GM12874 (cell line): ENCODE results near the gene HYAL1.

ENCODE experiments used
- CTCF ChIP-seq: IDR thresholded peaks from 2 replicates; pipeline ENCODE4 v1.5.1; 2011; ENCODE audit warnings: low read depth, mild to moderate bottlenecking, control low read depth, low read length, moderate library complexity; ENCODE audit not compliant: insufficient read depth

The HYAL1 gene

GRCh38 chr3:50303013-50303815, at the start of gene HYAL1:
Gene HYAL1, minus strand, starts transcription at chr3:50303574. Its CDS starts 618 bp downstream, at chr3:50302956.
- 0 out of 2 replicates have a peak, but pooled peaks have one; percentile 2 for TF ChIP-seq CTCF

GRCh38 chr3:50352781-50353180, 49.4 kb upstream of the HYAL1 start:
- 0 out of 2 replicates have a peak, but pooled peaks have one; percentile 5 for TF ChIP-seq CTCF

GRCh38 chr3:50351323-50351697, 47.9 kb upstream of the HYAL1 start:
- no peak for TF ChIP-seq CTCF

- TF ChIP-seq CTCF, result no peak
These were observed 47.4 kb upstream of the HYAL1 start, which contains the start of the genes CYB561D2 and NPRL2 for GRCh38 chr3:50350527-50351322. Gene CYB561D2, plus strand, starts transcription at chr3:50350862. Its CDS starts 572 bp downstream, at chr3:50351434. Gene NPRL2, minus strand, starts transcription at chr3:50350775. Its CDS starts 123 bp downstream, at chr3:50350652.

GRCh38 chr3:50350213-50350526, 46.8 kb upstream of the HYAL1 start:
- TF ChIP-seq CTCF, result no peak

- peak; percentile 60 for TF ChIP-seq CTCF
These were observed 43.9 kb upstream of the HYAL1 start for GRCh38 chr3:50347187-50347813.

- TF ChIP-seq CTCF, result no peak
These were observed 42.3 kb upstream of the HYAL1 start, which contains the start of gene ZMYND10 for GRCh38 chr3:50345586-50346234. Gene ZMYND10, minus strand, starts transcription at chr3:50345732. Its CDS starts 153 bp downstream, at chr3:50345579.
